NOMO-1 treated with dmso at 0.1 percent for 144 hours (cell line): Measurements from ENCODE around the gene TNKS1BP1.
"Not testable (repeated sequence)": the region's sequence is repeated elsewhere in the genome, so short reads cannot be mapped to it uniquely, and the experiment has no call there.

Experiments
- DNase-seq: peaks from one replicate; lab custom pipeline; 2025; ENCODE audit not compliant: unreplicated experiment; lab: John Stamatoyannopoulos, UW

The TNKS1BP1 gene

DNA sequence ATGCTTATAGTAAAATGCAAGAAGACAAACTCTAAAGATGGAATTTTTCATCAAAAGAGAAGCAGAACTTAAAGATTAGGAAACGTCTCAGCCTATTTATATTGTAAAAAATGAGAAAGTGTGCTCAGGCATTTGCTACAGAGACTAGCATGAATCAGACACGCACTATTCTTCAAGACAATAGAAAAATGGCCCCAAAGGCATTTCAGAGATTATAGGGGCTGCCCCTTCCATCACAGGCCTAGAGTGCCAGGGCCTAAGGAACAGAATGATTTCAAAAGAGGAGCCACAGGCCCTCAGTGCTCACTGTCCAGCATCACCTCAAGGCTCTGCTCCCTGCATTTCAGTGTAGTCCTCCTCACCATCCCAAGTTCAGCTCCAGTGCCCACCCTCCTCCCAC, 27.5 kb downstream of the TNKS1BP1 start:
- DNase-seq = no peak

DNA sequence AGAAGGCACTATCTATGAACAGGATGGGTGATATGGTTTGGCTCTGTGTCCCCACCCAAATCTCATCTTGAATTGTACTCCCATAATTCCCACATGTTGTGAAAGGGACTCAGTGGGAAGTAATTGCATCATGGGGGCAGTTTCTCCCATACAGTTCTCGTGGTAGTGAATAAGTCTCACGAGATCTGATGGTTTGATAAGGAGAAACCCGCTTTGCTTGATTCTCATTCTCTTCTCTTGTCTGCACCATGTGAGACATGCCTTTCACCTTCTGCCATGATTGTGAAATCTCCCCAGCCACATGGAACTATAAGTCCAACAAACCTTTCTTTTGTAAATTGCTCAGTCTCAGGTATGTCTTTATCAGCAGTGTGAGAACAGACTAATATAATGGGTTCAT, 28.5 kb downstream of the TNKS1BP1 start:
- DNase-seq = not testable (repeated sequence)

DNA sequence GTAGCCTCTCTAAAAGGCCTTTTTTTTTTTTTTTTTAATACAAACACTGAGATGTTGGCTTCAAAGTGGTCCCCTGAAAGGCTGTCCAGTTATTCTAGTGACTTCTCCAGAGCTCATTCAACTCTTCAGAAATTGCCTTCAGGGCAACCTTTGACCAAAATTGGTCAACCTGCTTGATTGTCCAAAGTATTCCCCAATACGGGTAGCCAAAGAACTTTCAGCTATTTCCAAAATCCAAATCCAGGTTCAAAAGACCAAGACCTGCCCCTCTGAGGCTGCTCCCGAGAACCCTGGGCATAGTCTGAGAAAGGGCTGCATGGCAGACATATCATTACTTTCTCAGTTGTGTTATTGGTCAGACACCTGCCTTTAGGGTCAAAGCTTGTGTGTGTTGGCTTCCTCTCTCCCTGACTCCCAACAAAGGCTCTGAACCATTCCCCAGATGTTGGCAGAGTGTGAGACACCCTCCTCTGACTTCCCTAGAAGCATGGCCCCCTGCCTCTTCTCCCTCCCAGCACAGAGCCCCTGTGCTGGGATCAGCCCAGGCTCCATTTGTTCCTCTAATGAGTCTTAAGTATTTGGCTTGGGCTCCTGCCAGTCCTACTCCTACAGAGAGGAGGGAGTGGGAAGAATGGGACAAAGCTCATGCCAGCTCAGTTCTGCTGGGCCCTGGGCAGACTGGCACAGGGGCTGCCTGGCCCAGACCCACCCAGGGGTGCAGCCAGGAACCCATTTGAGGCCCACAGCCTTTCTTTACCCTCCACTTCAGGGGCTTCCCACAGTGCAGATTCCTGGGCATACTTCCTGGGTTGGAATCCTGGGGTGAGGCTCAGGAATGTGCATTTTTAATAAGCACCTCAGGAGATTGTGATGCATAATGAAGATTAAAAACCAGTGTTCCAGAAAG, 30.3 kb downstream of the TNKS1BP1 start:
- no peak for DNase-seq

DNA sequence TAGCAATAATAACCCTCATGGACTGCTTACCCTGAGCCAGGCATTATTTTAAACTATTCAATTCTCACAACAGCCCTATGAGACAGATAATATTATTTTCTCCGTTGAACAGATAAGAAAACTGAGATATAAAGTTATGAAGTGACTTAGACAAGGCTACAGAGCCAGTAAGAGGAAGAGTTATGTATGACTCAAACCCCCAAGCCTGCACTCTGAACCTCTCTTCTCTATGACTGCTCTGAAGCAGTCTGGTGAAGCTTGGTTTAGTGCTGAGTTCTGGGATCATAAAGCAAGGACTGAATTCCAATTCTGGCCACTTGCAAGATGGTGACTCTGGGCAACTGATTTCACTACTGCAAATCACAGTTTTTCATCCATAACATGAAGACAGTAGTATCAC, 34.5 kb downstream of the TNKS1BP1 start:
- no peak for DNase-seq

DNA sequence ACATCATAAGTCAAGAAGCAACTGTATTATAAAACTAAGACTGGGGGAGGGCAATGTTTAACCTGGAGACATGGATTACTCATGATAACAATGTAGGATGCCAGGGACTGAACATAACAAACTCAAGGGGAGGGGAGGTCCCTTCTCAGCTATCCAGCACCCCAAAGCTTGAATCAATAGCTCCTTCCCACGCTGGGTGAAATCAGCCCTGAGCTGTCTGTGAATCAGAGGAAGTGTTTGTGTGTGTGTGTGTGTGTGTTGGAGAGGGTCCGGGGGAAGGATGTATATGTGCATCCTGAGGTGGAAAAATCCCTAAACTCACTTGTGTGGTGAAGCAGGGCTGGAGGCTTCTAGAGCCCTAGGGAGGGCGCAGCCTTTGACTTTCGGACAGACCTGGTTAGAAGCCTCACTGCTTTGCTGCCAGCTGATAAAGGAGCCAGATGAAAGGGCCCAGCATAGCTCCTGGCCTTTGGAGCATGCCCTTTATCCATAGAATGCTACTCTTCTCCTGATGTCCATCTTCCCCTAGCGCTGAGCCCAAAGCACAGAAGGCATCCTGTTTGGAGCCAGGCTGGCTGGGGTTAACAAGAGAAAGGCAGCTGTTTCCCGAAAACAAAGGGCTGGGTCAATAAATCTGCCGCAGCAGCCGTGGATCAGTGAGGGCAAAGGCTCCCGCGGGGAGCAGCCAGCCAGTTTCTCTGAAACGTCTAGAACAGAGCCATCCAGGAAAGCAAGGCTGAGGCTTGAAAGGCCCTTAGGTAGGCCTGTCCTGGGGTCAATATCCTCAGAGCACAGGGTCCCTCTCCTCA, 35.8 kb downstream of the TNKS1BP1 start:
- no peak for DNase-seq

DNA sequence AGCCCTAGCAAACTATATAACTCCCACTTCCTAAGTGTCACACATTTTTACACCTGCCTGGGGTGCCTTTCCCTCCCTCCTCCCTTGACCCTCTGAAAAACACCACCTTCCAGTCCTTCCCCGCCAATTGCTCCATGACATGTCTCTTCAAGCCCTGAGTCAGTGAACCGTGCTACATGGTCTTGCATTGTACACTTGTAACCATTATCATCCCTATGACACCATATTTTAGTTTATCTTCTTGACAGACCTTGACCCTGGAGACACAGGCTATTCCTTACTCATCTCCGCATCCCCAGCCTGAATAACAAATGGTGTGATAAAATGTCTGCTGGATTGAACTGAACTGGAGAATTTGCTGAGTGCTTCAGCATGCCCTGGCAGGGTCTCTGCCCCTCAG, 36.9 kb downstream of the TNKS1BP1 start:
- DNase-seq = no peak

DNA sequence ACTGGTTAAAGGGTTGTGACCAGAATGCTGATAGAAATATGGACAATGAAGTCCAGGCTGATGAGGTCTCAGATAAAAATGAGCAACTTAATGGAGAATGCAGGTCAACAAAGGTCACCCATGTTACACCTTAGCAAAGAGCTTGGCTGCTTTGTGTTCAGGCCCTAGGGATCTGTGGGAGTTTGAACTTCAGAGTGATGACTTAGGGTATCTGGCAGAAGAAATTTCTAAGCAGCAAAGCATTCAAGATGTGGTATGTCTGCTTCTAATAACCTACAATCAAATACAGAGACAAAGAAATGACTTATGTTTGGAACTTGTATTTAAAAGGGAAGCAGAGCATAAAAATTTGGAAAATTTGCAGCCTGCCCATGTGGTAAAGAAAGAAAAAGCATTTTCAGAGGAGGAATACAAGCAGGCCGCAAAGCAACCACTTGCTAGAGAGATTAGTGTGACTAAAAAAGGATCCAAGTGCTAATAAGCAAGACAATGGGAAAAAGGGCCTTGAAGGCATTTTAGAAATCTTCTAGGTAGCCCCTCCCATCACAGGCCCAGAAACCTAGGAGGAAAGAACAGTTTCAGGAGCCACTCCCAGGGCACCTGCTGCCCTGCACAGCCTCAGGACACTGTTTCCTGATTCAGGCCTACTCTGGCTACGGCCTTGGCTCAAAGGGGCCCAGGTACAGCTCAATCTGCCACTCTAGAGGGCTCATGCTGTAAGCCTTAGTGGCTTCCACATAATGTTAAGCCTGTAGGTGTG, 41.3 kb downstream of the TNKS1BP1 start:
- no peak for DNase-seq

DNA sequence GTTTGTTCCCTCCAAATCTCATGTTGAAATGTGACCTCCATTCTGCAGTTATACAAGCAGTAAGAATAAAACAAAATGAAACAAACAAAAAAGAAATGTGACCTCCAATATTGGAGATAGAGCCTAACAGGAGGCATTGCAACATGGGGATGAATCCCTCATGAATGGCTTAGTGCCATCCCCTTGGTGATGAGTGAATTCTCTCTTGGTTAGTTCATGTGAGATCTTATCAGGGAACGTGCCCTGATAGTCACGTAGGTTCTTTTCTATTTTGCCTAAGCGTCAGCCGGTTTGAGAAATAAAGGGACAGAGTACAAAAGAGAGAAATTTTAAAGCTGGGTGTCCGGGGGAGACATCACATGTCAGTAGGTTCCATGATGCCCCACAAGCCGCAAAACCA, 43.2 kb downstream of the TNKS1BP1 start:
- DNase-seq = not testable (repeated sequence)

DNA sequence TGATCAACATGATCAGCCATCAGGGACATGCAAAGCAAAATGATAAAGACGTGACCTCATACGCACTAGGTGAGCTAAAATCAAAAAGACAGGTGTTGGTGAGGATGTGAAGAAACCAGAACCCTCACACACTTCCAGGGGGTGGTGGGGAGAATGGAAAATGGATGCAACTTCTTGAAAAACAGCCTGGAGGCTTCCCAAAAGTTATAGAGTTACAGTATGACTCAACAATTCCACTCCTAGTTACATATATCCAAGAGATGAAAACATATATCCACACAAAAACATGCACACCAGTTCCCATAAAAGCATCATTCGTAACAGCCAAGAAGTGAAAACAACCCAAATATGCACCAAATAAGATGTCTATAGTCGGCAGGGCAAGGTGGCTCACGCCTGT, 45.6 kb downstream of the TNKS1BP1 start:
- no peak for DNase-seq

DNA sequence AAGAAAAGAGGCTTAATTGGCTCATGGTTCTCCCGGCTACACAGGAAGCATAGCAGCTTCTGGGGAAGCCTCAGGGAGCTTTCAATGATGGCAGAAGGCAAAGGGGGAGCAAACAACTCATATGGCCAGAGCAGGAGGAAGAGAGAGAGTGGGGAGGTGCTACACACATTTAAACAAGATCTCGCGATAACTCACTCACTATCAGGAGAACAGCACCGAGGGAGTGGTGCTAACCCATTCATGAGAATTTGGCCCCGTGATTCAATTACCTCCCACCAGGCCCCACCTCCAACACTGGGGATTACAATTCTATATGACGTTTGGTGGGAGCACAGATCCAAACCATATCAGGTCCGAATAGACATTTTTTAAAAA, 46.0 kb downstream of the TNKS1BP1 start:
- DNase-seq = no peak

GRCh38 chr11:57277845-57278720, 46.7 kb downstream of the TNKS1BP1 start:
- no peak for DNase-seq

GRCh38 chr11:57276971-57277675, 47.6 kb downstream of the TNKS1BP1 start:
- peak; percentile 28 for DNase-seq

DNA sequence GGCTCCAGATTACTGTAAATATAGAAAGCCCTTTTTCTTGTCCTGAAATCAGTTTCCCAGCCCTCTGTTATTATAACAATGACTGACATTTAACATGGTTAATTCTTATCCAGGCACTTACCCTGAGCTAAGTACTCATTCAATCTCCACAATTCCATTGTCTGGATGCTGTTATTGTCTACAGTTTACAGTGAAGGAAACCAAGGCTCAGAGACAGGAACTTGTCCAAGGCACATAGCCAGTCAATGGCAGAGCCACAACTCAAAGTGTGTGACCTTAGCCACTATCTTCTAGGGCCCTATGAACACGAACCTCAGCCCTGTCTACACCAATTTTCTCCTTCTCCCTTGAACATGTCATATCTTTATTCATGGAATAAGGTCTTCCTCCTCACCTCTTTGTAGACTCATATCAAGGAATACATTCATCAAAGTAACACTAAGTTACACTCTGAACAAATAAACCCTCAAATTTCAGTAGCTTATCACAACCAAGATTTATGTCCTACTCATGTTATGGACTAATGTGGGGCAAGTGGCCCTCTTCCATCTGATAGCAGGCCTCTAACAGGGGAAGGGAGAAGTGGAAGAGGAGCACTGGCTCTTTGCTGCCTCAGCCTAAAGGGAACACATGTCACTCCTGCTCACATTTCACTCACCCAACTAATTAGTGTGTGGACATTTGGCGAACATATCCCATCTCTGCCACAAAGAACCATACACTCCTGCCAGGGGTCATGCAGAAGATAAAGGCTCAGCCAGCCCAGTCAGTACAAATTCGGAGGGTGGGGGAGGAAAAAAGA, 48.4 kb downstream of the TNKS1BP1 start:
- DNase-seq = no peak

DNA sequence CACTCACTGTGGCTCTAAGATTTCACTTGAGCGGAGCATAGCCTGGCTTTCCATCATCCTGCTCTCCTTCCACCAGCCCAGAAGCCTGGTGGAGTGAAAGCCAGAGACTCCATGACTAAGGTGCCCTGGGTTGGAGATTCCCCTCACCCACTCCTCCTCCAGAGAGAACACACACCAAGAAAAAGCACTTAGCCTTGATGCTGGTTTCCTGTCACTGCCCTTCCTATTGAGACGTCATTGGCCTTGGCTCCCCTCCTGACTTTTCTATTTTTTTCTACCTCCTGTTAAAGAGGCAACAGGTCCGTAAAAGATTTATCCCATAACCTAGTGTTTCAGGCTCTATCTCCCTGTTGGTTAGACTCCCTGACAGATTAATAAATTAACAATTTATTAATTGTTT, 49.2 kb downstream of the TNKS1BP1 start:
- no peak for DNase-seq

GRCh38 chr11:57274904-57275498, 49.8 kb downstream of the TNKS1BP1 start:
- DNase-seq = no peak

DNA sequence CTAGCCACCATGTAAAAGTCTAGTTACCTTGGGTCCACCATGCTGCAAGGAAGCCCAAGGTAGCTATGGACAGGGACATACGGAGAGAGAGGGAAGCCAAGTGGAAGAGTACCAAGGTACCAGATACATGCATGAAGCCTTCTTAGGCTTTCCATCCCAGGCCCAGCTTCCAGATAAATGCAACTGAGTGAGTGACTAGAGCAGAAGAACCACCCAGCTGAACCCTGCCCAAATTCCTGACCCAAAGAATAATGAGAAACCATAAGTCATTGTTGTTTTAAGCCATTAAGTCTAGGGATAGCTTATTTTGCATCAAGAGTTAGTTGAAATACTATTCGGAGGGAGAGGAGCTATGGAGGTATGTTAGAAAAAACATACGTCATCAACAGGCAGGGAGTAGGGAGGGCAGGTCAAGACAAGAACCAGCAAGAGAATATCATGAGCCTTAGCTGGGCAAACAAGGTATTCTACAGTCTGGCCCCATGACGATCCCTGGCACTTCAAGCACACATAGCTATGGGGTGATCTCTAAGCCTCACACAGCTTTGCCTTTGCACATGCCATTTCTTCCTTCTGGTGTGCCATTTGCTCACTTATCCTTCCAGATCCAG, 51.2 kb downstream of the TNKS1BP1 start:
- no peak for DNase-seq

DNA sequence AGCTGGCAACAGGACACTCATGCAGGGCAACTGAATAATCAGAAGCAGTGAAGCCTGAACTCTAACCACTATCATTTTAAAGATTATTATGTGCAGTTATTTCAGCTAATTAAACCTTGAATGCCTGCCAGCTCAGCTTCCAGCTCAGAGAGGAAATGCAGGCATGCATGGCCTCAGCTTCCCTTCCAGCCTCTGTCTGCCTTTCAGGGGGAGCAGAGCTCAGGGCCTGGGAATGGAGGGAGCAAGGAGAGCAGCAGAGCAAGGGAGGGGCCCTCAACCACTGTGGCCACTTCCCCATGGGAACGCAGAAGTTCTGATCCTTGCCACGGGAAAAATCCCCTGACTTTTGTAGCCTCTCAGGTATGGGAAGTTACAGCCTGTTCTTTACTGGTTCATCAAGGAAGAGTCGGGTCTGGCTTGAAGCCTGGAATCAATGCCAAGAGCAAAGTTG, 55.2 kb downstream of the TNKS1BP1 start:
- DNase-seq = no peak

DNA sequence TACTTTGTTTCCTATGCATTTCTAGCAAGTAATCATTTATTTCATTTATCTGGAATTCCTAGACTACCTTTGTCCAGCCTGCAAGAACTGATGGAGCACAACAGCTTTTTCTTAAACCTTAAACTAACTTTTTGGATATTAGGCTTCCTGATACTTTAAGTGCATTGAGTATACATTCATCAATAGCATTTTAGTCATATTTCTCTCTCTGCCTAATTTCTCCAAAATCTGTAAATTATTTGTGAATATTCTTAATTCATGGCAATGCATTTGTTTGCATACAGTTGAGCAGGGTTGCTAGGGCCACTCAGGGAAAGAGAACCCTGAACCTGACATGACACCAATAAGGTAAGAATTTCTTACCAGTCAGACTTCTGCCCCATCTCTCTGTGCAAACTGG, 58.6 kb downstream of the TNKS1BP1 start:
- DNase-seq = no peak
